ENCODE results near the gene MEF2C.

MEF2C gene

DNA sequence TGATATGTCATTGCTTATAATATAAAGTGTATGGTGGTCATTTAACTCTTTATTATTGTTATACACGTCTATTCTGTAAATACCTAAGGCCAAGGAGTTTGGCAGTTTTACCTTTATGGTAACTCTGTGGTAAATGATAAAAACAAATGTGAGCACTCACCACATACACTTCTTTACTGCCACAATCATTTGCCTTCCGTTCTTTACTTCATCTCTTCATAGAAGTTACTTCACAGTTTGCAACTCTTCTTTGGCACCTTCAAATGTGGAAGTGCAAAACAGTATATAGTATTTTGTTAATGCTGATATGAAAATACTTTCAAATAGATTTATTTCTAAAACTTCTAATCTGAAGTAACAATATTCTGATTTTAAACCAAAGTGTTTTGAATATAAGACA, 4.4 kb upstream of the MEF2C start:
- no peak for DNase-seq

DNA sequence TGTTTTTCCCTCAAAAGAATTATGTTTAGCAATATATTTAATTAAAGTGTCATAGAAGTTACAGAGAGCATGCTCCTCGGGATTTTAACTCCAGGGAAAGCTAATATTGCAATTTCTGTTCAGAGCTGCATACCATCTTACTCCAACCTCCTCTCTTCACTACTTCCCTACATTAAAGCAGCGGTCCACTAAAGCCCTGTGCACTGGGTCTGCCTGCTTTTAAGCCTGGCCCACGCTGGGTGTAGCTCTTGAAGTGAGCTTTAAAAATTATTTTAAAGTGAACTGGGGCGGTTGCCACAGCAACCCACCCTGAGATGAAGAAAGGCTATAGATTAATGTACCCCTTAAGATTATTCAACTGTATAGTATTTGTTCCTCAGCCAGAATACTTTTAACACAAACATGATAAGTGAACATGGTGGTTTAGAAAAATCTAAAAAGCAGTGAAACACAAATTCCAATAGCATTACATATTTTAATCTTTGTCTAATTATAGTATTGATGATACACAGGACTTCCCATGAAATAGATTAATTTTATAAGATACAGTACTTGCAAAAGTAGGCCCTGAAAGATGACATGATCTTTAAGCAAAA, 3.9 kb upstream of the MEF2C start:
- no peak for DNase-seq

DNA sequence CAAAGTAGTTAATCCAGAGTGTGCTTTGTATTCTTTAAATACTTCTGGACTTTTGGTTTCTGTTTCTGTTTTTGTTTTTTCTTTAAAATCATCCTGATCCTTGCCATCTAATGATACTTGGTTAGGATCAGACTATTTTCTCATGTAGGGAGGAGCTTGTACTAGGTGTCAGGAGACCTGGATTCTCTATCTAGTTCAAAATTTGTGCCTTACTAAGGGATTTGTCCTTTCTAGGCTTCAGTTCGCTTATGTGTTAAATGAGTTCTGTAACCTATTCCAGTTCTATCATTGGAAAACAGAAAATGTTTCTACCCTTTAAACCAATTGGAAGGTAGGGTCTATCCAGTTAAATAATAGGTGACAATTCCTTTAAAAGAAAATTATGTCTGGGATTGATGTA, 3.3 kb upstream of the MEF2C start:
- no peak for DNase-seq

DNA sequence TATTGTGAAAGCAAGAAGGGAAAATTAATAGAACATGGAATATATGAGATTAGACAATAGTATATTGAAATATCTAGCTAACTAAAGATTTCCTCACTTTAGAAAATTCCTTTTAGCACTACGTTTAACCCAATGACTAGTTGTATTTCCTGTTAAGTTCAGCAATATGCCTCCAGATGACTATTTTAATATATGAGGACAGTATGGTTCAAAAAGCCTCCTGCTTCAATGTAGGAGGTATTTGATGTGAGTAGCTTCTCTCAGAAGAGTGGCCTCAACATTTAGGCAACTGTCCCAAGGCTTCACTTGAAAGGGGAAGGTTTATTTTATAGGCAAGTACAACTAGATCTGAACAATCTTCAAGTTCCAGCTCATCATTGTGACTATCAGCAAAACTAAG, 2.0 kb upstream of the MEF2C start:
- no peak for DNase-seq

DNA sequence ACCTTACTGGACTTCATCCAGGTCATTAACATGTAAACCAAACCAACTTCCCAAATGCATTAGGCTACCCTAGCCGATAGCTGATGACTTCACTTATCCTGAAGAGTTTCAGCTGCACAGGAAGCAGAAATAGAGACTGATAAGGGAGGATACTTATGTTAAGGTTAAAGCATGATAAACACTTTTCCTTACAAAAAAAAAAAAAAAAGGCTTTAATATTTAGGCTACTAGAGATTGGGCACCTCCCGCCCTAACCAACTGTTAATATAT, 1.6 kb upstream of the MEF2C start:
- no peak for DNase-seq

DNA sequence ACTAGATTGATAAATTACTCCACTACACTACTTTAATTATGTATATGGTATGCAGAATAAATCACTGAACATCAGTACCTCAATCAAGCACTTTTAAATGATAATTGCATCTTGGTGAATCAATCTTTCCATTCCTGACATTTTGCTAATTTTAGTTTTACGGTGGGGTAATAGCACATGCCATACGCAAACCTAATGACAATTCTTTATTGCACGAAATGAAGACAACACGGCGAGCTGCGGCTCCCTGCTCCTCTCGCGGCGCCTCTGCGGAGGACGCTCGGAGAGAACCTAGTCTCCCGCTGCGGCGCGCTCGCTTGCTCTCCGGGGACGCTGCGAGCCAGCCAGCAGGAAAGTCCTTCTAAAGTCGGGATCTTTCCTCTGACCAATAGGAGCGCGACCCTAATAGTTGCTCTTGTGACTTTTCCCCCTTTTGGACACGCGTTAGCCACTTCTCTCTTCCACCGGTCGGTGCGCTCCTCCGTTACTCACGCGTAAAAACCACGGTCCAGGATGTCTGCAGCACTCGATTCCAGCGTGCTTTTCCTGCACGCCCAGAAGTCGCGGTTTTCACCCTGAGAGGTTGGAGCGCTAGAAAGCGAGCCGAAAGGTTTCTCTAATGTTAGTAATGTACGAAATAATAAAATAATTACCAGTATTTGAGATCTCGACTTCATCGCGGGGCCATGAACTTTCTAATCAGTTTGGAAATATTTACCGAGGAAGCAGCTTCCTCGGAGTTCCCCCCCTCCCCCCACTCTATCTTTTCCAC, 1.0 kb upstream of the MEF2C start:
- no peak for DNase-seq

DNA sequence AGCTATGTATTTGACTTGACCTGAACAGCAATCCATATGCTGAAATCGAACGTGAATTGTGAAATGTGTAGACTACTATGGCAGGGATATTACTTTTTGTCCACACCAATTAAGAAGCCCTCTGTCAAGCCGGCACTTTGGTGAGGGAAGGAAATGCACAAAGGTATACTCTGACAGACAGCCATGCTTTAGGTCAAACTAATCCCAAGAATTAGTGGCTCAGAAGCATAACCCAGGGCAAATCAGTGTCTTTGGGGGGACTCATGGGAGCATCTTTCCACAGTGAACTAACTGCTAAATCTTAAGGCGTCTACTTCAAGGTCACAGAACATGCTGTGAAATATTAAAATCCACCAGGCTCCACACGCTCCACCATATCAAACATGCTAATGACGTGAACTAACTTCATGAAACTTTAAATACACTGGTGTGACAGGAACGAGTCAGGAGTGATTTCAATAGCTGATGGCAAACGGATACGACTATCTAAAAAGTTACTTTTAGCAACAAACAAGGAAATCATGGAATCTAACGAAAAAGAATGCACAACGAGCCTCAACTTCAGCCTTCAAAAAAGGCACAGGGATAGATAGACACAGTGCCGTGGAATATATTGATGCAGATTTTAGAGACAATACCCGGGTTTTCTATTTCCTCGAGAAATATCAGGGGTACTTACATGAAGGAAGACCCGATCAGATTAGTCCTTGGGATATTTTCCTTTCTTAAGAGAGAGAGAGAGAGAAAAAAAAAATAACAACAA, 527 bp downstream of the MEF2C start:
- no peak for DNase-seq

DNA sequence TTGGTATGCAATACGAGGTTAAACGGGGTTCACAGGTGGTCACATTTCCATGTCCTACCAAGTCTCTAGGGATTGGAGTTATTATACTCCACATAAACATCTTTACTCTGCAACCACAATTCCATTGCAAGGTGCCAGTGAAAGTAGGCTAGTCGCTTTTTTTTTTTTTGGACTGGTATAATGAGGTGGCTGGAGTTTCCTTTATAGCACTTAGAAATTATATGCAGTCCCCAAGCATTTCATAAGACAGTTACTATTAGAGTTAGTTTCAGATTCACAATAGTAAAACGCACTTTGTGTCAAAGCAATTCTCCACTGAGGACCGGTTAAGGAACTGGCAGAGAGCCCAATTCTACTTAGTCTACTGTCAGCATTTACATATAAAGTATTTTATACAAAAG, 1.4 kb downstream of the MEF2C start:
- DNase-seq, result no peak

DNA sequence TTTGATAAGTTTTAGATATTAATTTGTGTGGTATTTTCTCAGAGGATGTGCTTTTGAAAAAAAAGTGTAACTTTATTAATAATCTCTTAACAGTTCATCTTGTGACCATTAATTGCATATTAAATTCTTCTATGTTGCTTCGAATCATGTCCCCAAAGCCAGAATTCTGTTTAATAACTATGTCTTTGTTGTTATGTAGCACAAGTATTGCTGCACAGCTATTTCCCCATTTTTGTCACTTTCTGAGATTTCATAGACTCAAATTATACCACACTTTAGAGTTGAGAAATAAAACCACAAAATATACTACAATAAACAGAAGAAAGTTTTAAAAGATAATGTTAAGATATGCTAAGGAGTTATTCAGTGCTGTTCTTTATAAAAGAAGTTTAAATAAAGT, 2.8 kb downstream of the MEF2C start:
- DNase-seq, result no peak

DNA sequence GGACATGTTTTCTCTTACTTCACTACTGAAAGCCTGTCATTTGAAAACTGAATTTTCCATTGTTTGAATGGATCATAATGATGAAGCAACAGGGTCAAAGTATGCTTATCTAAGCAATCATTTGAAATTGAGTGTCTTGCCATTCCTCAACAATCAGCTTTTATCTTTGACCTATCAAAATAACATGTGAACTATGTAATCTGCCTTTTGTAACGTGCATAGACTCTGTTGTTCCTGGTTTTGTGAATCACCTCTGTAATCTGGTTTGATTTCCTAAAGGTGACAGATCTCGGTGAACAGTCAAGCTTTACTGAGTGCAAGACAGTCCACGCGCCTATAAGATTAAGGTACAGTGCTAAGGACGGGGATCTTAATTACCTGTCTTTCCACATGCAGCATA, 3.3 kb downstream of the MEF2C start:
- no peak for DNase-seq

DNA sequence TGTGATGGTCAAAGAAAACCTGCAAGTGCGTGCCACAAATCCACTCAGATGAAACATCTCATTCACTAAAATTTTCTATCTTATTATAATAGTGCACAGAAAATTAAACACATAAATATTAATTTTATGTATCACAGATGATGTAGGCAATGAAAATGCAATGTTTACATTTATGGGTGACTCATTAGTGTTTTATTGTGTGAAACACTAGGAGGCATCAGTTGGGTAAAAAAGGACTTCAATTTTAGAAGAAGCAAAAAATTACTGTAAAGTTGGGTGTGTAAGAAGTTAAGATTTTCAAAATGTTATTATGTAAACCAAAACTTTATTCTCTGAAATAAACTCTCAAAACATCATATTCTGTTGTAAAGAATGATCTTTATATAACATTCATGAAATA, 4.0 kb downstream of the MEF2C start:
- no peak for DNase-seq

DNA sequence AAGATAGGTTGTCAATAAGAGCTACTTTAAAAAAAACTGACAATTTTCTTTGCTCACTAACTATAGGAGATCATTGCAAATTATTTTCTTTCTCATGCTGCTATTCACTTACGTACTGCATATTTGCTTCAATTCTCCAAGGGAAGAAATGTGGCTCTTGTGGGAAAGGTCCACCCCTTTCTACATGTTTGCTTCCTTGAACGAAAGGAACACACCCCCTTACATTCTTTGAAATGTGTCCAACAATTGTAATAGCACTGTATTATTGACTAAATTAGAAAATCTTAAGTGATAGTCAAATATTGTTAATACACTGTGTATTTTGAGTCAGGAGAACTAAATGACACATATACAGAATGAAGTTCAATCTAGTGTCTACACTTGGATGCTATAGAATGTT, 5.2 kb downstream of the MEF2C start:
- no peak for DNase-seq

DNA sequence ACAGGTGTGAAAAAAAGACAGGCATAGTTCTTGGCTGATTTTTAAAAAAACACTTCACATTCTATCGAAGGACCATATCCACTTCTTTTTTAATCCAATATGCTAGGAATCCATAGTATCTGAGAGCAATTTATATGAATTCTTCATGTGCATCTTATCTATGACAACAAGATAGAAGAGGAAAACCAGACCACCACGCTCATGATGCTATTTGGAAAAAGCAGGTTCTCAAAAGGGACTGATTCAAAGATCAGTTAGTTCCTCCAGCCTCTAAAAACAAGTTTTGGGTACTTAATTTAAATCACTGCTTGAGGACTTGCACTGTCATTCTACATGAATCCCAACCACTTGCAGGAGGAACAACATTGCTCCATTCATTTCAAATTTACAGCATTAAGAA, 6.3 kb downstream of the MEF2C start:
- DNase-seq, result no peak

DNA sequence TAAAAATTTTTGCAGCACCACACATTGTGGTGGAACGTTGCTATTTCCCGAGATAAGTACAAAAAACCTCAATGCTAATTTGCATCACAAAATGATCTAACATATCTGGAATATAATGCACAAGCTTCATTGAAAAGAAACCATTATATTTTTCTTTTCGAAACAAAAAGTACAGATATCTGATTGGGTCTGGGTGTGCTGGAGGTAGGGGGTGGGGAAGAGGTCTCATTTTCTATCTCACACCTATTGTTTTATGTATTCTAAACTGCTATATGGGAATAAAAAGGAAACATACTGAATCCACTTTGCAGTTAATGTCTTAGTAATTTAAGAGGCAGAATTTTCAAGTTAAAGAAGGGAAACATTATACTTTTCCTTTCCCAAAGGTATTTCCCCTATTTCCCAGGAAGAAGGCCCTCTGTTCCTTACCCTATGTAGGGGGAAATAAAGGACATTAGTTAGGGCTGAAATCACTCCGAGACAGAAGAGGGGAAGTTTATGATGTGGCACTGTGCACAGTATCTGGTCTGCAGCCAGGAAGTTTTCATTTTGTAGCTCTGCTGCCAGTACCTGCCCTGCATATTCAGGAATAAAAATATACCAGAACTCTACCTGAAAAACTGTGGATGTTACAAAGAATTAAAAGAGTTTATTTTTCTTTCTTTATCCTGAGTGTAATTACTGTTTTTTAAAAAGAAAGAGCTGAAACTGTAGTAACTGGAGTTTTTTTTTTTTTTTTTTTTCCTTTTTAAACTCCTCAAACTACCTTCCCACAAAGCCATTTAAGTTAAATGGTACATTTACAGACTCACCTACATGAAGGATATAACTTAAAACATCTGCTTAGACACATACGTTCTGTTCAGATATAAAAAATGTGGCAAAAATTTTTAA, 7.4 kb downstream of the MEF2C start:
- DNase-seq, result no peak

DNA sequence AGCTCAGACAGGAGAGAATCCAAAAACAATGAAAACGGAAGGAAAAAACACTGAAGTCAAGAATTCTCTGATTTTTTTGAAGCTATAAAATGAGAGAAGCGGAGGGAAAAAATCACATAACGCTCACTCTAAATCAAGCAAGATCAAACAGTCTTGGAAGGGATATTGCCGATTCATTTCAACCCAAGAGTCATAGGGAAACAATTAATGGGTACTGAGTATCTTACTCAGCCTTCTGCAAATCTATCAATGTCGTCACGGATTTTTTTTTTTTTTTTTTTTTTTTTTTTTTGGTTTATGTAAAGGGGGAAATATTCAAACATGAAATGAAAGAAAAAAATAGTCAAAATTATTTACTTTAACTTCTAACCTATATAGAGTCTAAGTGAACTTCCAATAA, 9.5 kb downstream of the MEF2C start:
- no peak for DNase-seq

DNA sequence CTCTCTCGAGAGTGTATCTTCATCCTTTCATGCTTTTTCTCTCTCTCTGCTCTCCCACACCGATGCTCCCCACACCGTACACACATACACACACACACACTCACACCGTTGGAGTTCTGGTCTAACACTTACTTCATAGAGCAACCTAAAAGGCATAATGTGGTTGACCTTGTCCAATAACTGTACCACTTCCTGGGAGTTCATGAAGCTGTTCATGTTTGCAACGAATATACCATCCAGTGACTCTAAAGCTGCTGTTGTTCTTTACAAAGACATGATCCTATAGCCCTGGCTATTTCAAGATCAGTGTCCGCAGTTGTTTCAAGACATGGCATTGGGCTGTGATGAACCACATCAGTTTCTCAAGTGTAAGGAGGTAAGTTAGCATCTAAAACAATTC, 10.0 kb downstream of the MEF2C start:
- DNase-seq, result no peak

DNA sequence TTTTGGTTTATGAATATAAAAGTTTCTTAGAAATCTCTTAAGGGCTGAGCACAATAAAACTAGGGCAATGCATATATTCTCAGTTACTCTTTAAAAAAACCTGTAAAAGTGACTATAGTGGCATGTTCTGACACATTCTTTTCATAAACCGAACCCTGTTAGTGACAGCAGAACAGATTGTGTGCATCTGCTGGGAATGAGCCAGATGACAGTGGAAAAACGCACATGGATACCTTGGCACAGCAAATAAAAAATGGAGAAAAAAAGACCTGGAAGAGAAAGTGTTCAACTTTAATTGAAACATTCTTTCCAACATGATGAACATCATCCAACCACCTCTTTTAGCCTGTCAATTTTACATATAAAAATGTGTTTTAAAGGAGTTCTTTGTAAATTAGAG, 12.7 kb downstream of the MEF2C start:
- DNase-seq, result no peak

DNA sequence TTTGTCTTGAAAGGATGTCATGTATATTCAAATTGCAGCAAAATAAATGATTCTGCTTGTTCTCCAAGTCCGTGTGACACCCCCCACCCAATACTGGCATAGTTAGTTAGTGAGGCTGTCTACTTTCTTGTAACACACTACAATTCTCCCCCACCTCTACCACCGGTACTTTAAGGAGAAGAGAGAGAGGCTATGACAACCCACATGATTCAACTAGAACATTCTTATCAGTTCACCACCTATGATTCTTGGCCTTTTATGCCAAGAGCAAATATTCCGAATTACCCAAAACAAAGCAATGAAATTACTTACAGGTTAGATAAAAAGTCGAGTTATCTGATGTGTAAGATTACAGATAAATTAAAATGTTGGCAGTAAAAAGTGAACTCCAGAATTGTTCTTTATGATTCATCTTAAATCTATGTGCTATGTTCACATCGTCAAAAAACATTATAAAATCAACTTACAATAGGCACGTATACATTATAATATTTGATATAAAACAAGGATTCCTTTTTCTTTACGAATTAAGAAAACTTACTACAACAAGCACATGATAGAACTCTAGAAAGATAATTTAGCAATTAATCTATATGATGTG, 14.4 kb downstream of the MEF2C start:
- DNase-seq, result no peak

DNA sequence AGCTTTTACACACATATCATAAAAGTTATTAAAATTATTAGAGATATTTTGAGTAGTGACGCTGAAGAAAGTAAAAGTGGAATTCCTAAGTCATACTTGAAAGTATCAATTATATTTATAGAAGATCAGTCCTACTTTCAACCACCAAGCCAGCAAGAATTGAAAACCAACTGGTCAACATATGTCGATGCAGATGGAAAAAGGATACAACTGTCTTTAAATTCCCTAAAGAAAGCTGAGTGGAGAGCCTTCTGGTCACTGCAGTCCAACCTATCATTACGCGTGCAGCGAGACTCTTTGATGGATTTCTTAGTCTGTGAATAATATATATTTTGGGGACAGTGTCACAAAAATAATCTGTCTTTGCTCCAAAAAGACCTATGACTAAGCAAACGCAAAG, 15.3 kb downstream of the MEF2C start:
- no peak for DNase-seq

DNA sequence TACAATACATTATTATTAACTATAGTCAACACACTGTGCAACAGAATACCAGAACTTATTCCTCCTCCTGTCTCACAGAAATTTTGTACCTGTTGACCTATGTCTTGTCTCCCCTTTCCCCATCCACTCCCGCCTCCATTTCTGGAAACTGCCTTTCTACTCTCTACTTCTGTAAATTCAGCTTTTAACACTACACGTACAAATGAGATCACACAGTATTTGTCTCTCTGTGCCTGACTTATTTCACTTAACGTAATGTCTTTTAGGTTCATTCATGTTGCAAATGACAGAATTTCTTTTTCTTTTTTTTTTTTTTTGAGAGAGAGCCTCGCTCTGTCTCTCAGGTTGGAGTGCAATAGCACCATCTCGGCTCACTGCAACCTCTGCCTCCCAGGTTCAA, 19.5 kb downstream of the MEF2C start:
- no peak for DNase-seq

DNA sequence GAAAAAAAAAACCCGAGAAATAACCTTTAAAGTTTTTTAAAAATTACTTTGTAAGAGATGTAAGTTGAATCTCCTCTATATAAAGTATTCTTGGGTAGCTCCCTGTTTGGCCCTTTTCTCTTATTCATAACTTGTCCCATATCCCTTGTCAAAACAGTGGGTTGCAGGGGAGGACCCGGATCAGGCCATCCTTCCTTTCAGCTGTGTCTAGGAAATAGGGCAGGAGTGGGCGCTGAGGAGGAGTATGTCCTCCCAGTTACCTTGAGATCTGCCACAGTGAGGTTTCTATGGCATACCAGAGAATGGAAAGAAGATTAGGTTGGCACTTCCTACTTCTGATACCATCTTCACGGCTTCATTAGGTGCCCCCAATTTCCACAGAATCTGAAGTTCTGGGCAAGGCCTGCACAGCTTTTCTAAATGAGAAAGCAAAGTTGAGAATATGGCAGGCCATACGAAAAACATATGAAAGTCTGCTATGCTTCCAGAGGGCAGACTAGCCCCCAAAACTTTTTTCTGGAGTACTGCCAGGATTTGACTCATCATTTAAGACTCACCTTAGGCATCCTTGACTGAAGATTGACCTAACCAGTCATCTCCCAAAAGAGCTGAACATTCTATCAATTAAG, 20.3 kb downstream of the MEF2C start:
- no peak for DNase-seq

DNA sequence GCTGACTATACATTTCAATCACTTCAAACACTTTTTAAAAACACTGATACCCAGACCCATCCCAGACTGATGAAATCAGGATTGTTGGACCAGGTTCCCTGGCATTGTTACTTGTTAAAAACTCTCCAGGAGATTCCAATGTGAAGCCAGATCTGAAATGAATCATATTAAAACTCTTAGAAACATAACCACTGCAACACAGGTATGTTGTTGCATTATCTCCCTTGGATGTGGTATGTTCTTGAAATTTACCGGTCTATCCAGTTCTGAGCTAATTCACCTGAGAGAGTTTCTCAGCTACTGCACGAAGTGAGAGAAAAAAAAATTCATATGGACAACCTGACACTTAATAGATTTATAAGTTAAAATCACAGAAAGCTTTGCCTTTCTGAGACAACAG, 21.8 kb downstream of the MEF2C start:
- no peak for DNase-seq

DNA sequence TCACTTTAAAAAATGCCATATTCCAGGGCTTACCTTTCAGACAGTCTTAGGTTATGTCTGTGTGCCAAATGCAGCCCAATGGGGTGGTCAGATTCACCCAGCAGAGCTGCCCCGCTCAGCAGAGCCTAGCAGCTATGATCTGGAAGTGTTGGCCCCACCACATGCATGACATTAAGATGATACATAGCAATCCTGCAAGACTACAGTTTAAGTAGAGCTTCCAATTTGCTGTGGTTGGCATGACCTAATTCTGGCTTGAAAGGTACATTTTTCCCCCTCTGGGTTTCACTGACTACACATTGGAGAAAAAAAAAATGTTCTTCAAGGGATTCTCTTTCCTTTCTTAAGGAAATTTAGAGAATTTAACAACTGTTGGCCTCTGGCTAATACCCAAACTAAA, 22.5 kb downstream of the MEF2C start:
- DNase-seq, result no peak

Data from CD4-positive, alpha-beta T cell treated with Interleukin-10 for 1 hour (primary cell).